Measurements from ENCODE around the gene EPHA7.

Gene EPHA7

DNA sequence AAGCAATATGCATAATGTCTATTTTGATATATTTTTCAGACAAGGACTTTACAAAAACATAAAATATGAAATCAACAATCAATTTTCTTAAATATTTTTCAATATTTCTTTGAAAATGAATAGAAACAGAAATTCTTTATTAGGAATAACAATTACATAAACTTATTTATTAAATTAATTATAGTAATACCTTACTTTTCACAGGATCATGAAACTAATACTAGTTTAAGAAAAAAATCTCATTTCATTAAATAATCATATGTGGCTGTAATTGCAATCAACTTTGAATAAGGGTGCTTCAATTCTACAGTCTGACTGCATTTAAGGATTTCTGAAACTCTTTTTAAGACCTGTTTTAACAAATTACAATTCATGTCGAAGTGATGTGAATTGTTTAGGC is 26.6 kb downstream of the EPHA7 start:
- no peak for DNase-seq

GRCh38 chr6:93391965-93392364 is 27.4 kb downstream of the EPHA7 start:
- no peak for DNase-seq

DNA sequence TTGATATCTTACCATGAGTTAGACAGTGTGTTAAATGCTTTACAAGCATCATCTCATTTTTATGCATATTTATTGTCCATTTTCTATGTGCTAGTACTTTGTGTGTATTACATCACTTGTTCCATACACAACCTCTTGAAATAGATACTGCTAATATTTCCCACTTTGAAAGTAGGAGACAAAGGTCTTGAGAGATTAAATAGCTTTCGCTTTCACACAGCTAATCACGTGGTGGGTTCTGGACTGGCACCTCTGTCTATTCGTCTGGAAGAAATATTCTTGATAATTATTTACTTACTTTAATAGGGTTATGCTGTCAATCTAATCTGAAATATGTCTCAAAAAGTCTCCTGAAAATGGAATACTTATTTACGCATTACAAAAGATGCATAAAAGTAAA is 30.2 kb downstream of the EPHA7 start:
- no peak for DNase-seq

GRCh38 chr6:93388070-93388469 is 31.3 kb downstream of the EPHA7 start:
- DNase-seq, result no peak

- DNase-seq, result no peak
Measured at GRCh38 chr6:93376026-93376540, 43.3 kb downstream of the EPHA7 start.

GRCh38 chr6:93373445-93373844 is 45.9 kb downstream of the EPHA7 start:
- DNase-seq, result no peak

DNA sequence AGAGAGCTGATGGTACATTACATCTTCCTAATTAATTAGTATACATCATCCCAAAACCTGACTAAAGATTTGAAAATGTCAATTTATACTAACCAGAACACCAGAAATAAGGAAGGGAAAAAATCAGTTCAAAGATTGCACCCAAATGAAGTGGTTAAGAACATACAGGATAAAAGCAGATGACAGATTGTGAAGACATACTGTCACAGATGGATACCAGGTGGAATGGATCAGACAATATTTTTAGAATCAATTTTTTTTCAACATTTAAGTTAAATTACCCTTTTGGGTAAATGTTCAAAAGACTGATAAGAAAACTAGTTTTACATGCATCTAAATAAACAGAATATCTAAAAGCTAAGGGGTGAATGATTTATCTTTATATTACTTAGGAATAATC is 47.6 kb downstream of the EPHA7 start:
- no peak for DNase-seq

DNA sequence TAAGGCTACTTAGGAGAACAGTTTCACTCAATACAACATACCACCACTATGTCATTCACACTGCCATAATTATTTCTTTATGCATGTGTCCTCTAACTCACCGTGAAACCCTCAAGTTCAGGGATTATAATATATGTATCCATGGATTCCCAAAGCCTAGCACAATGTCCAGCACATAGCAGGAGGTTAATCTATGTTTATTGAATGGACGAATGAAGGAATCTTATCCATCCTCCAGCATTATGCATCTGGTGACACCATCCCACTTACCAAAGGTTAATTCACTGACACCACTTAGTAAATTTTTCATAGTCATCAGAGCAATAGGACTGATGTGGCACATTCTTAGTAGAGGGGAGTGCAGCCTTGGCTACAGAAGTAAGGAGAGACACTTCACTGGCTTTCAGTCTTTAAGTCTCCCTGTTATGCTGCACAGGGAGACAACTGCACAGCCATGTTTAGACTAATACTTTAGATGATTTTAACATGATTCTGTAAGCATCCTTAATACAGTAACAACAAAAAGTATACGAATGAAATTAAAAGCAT is 49.7 kb downstream of the EPHA7 start:
- no peak for DNase-seq

DNA sequence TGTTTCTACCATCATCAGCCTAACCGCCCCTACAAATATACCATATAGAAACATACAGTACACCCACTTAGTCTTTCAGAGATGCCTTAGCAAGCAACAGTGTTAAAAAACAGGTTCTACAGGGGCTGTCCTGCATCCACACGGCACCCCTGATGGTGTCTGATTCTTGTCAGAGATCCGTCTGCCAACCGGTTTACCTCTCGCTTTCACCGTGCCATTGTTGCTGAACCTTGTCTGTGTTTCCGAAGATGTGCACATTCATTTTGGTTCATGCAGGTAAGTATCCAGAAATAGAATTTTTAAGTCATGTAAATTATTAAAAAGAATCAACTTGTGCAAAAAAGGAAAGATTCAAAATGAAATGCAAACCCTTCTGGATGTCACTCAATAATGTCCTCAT is 52.9 kb downstream of the EPHA7 start:
- DNase-seq, result no peak

DNA sequence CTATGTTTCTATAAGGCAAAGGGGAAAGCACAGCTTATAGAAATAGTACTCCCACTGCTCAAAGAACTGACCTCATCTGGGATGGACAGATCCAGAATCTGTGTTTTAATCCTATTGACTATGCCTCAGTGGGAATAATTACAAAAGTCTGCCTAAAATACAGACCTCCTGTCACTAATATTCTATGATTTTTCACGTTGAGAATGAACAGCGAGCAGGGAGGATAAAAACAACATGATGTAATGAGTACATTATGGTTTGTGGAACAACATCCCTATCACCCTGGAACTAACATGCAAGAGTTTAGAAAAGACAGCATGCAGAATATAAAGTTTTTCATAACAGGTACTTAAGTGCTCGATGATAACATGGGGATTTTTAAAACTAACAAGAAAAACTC is 53.9 kb downstream of the EPHA7 start:
- DNase-seq, result no peak

DNA sequence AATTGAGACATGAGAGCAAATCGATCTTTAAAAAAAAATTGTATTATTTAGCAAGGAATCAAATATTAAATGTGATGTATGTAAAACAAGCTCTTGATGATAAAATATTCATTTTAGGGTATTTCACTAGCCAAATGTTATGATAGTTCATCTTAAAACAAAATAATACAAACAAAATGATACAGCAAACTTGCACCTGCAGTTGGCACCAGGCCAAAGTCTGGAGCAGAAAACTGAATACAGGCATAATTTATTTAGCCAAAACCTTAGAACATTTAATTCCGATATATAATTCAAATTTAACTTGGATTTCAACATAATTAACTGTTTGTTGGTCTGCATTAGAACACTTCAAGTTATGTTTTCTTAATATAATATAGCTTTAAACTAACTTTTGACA is 60.9 kb downstream of the EPHA7 start:
- no peak for DNase-seq

DNA sequence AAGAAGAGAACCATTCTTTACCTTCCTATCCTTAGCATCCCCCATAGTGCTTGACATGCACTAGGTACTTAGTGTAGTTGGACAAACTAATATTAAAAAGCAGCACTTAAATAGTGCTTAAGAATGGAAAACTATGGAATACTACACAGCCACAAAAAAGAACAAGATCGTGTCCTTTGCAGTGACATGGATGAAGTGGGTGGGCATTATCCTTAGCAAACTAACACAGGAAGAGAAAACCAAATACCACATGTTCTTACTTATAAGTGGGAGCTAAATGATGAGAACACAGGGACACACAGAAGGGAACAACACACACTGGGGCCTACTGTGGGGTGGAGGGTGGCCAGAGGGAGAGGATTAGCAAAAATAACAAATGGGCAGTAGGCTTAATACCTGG is 66.8 kb downstream of the EPHA7 start:
- no peak for DNase-seq

- DNase-seq, result no peak
Measured at GRCh38 chr6:93351222-93351621, 68.1 kb downstream of the EPHA7 start.

DNA sequence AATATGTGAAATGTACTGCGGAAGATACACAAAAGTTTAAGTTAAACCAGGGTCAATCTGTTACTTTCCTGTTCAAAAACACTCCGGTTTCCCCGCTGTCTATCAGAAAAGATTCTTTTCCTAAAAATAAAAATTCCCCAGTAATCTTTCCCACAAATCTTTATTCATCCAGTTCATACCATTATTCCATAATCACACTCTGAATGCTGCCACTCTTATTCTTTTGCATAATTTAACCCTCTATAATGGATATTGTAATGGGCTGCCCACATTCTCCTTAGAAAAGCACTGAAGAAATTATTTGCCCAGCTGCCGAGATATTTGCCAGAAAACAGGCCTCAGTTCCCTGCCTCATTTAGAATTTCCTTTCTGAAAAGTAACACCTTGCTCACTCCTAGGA is 68.6 kb downstream of the EPHA7 start:
- DNase-seq, result no peak

- DNase-seq, result no peak
Measured at GRCh38 chr6:93344333-93344835, 75.0 kb downstream of the EPHA7 start.

- no peak for DNase-seq
Measured at GRCh38 chr6:93343476-93343875, 75.9 kb downstream of the EPHA7 start.

DNA sequence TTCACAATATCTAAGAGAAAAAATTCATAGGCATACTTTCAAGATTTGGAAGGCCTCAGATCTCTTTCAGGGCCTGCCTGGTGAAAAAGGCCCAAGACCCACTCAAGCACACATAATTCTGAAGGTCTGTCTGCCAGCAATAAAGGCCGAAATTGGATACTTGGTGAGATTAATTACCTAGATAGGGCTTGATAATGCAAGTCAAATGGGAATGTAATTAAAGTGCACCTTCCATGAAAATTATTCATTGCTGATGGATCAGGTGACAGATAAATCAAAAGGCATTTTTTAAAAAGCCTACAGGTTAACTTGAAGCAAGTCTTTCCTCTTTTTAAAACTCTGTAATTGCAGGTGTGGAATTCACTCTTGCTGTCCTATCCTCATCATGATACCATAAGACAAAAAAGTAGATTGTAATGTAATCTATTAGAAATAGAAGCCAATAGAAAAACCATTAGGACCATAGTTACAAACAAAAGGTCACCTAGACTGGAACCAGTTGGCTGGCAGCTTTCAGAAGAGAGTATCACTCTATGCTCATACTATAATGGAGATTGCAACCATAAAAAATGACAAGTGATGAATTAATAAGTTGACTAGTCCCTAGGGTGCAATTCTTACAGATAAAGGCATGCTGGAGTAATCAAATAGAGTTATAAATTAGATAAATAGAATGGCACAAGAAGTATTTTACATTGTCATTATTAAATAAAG is 77.3 kb downstream of the EPHA7 start:
- no peak for DNase-seq

DNA sequence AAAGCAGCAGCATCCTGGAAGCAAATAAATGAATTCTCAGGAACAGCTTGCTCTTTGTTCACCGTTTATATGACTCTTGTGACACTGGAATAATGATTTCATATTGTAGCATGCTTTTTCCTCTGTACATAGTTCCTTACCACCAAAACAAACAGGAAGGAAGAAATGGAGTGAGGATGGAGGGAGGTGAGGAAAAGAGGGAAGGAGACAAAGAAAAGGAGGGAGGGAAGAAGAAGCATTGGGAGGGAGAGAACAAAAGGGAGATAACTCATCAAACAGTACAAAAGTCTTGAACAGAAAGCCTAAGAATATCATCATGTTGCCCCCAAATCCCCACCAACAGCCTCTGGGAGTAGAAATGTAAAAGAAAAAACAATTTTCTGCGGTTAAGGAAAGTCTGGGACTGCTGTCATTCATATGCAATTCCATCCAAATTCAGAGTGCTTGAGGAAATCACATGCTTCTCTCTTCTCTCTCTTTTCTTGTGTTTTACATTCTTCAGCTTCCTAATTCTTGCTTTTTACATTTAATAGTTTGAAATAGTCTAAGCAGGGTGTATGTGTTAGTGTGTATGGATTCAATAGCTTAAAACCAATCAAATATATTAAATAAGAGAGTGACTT is 81.5 kb downstream of the EPHA7 start:
- no peak for DNase-seq

DNA sequence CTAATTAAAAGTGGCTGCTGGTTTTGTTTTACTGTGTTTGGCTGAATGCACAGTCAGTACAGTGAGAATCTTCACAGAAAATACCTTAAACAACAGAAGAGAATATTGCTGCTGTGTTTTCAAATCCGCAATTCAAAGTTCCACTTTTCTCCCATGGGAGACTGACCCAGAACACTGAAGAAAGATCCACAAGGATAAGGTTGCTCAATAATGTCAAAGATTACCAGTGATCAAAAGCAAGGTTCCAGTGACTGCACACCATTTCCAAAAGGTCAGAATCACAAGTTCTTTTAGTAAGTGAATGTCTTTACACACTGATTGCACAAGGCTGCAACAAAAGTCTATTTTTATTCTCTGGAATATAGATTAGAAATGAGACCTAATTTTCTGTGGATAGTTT is 82.3 kb downstream of the EPHA7 start:
- DNase-seq, result no peak

DNA sequence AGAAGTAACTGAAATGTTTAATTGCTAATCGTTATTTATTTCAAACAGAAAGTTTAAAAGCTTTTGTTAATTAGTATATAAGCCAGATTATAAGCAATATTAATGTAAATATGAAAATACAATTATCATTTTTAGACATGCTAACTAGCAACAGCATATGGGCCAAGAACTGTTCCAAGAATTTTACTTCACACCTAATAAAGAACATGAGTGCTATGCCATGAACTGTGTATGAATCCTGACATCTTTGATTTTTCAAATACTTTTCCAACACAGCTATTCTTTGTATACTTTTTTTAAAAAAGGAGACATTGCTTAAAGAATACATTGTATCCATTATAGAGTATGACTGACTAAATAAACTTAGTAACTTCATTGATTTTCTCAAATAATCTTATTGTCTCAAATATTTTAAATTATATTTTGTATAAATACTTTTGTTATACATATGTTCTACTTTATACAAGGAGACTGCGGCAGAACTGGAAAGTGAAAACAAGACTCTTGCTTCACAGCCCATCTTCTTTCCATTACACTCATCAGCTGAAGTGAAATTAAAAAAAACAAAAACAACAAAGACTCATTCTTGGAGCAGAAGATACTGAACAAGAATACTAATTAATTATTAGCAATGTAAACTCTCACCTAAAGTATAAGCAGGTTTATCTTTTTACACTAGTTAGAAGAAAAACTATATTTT is 89.9 kb downstream of the EPHA7 start:
- no peak for DNase-seq

GRCh38 chr6:93327857-93328256 is 91.5 kb downstream of the EPHA7 start:
- no peak for DNase-seq

GRCh38 chr6:93325761-93326160 is 93.6 kb downstream of the EPHA7 start:
- DNase-seq, result no peak

GRCh38 chr6:93323630-93324029 is 95.7 kb downstream of the EPHA7 start:
- DNase-seq, result no peak

- no peak for DNase-seq
Measured at GRCh38 chr6:93322651-93323050, 96.7 kb downstream of the EPHA7 start.
